Neural cell (in vitro differentiated cells): Measurements from ENCODE around the gene ZBP1.

ENCODE experiments used
- EZH2 ChIP-seq: fragments of 200-600, 300-800 bp; shearing (Covaris generic), sonication (generic); IDR thresholded peaks from 2 replicates; pipeline ENCODE4 v1.6.1; 2014; ENCODE audit warnings: antibody characterized with exemption, low read length, borderline replicate concordance, mild to moderate bottlenecking; ENCODE audit not compliant: insufficient read depth, poor library complexity, severe bottlenecking
- RAD21 ChIP-seq: fragments of 450-650 bp; conservative IDR thresholded peaks from 2 replicates; pipeline ENCODE4 v1.6.1; 2014; ENCODE audit warnings: antibody characterized with exemption, mild to moderate bottlenecking, moderate library complexity
- SMC3 ChIP-seq: fragments of 450-650 bp; conservative IDR thresholded peaks from 2 replicates; pipeline ENCODE4 v1.6.1; 2014; ENCODE audit warnings: antibody characterized with exemption, mild to moderate bottlenecking, moderate library complexity; ENCODE audit not compliant: poor library complexity
- TF ChIP-seq, protein P1 (sequence below): fragments of 450-650 bp; IDR thresholded peaks from 2 replicates; pipeline ENCODE4 v1.5.1; 2014; ENCODE audit warnings: antibody characterized with exemption, mild to moderate bottlenecking, moderate library complexity; ENCODE audit not compliant: poor library complexity, severe bottlenecking

GRCh38 chr20:57618764-57619050, 1.5 kb downstream of the ZBP1 start:
- TF ChIP-seq EZH2: no peak
- TF ChIP-seq, protein P1, sequence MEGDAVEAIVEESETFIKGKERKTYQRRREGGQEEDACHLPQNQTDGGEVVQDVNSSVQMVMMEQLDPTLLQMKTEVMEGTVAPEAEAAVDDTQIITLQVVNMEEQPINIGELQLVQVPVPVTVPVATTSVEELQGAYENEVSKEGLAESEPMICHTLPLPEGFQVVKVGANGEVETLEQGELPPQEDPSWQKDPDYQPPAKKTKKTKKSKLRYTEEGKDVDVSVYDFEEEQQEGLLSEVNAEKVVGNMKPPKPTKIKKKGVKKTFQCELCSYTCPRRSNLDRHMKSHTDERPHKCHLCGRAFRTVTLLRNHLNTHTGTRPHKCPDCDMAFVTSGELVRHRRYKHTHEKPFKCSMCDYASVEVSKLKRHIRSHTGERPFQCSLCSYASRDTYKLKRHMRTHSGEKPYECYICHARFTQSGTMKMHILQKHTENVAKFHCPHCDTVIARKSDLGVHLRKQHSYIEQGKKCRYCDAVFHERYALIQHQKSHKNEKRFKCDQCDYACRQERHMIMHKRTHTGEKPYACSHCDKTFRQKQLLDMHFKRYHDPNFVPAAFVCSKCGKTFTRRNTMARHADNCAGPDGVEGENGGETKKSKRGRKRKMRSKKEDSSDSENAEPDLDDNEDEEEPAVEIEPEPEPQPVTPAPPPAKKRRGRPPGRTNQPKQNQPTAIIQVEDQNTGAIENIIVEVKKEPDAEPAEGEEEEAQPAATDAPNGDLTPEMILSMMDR: no peak
- TF ChIP-seq SMC3: no peak
- no peak for TF ChIP-seq RAD21
